ENCODE results near the gene CHD6.

The CHD6 gene

GRCh38 chr20:41616228-41616627 lies 1.9 kb downstream of the CHD6 start:
- Mint-ChIP-seq H3K36me3 (ENCODE audit: low read depth) (no peaks in the 10 kb centered on the region), H3K9me3 (no peaks in the 10 kb centered on the region), H3K4me1 (ENCODE audit: low read depth) (peaks cover 32% of the 10 kb centered on the region), H3K27ac (peak overlapping the region; percentile 69), H3K27me3 (peaks cover 9% of the 10 kb centered on the region), H3K4me3 (no peak overlapping the region)
- intact Hi-C loops (cut with micrococcal nuclease): loop anchor here (5.0 to 10.0 kb wide), 3 partner anchors 76 to 1839 kb away; partner anchors contain the start of gene SRSF6

GRCh38 chr20:41615676-41616075 lies 2.5 kb downstream of the CHD6 start:
- intact Hi-C loops (cut with micrococcal nuclease): loop anchor here (5.0 to 10.0 kb wide), 3 partner anchors 77 to 1839 kb away; partner anchors contain the start of gene SRSF6
- peaks cover 32% of the 10 kb centered on the region for H3K4me1 Mint-ChIP-seq (ENCODE audit: low read depth)
- H3K36me3 Mint-ChIP-seq (ENCODE audit: low read depth): no peaks in the 10 kb centered on the region
- H3K27me3 Mint-ChIP-seq: peaks cover 9% of the 10 kb centered on the region
- no peak overlapping the region for H3K27ac Mint-ChIP-seq
- H3K4me3 Mint-ChIP-seq: no peak overlapping the region
- H3K9me3 Mint-ChIP-seq: no peaks in the 10 kb centered on the region

DNA sequence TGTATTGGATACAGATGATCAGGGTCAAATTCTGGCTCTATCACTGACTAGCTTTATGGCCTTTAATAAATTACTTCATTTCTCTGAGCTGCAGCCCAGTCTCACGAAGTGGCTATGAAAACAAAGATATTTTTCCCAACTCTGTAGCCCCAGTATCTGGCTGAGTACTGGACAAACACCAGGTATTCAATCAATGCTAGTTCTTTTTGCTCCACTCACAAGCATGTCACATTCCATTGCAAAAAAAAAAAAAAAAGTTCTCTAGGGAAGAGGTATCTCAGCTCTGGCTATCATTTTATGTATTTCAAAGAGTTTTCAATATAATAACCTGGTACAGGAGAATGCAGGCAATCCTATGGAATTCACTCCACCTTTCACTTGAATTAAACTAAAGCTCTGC lies 3.1 kb downstream of the CHD6 start:
- intact Hi-C loops (cut with micrococcal nuclease): loop anchor here (5.0 to 10.0 kb wide), 3 partner anchors 77 to 1840 kb away; partner anchors contain the start of gene SRSF6
- peaks cover 9% of the 10 kb centered on the region for H3K27me3 Mint-ChIP-seq
- no peaks in the 10 kb centered on the region for H3K9me3 Mint-ChIP-seq
- no peaks in the 10 kb centered on the region for H3K36me3 Mint-ChIP-seq (ENCODE audit: low read depth)
- H3K4me1 Mint-ChIP-seq (ENCODE audit: low read depth): peaks cover 32% of the 10 kb centered on the region
- H3K27ac Mint-ChIP-seq: no peak overlapping the region
- no peak overlapping the region for H3K4me3 Mint-ChIP-seq

GRCh38 chr20:41613321-41613720 lies 4.9 kb downstream of the CHD6 start:
- intact Hi-C loops (cut with micrococcal nuclease): loop anchor here (10.0 kb wide), 2 partner anchors 109 to 1841 kb away; partner anchors contain the start of gene SRSF6
- no peaks in the 10 kb centered on the region for H3K36me3 Mint-ChIP-seq (ENCODE audit: low read depth)
- peaks cover 30% of the 10 kb centered on the region for H3K4me1 Mint-ChIP-seq (ENCODE audit: low read depth)
- no peaks in the 10 kb centered on the region for H3K27me3 Mint-ChIP-seq
- no peak overlapping the region for H3K4me3 Mint-ChIP-seq
- no peak overlapping the region for H3K27ac Mint-ChIP-seq
- H3K9me3 Mint-ChIP-seq: no peaks in the 10 kb centered on the region

DNA sequence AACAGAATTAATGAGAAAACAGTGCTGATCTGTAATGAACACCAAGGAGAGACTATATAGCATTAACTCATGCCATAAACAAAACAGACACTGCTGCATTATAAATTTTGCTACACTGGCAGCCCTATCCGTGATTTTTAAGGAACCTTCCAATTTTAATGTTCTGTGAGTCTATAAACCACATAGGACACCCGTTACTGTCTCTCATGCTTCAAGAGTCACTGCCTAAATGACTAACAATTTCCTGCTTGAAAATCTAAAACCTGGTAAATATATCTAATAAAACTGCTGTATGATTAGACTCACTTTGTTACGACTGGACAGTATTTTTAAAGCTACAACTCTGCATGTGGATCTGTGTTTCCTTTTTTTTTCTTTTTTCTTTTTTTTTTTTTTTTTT lies 8.7 kb downstream of the CHD6 start:
- H3K27ac Mint-ChIP-seq: no peak overlapping the region

GRCh38 chr20:41608606-41609005 lies 9.6 kb downstream of the CHD6 start:
- Mint-ChIP-seq H3K27ac (no peak overlapping the region), H3K4me1 (ENCODE audit: low read depth) (peaks cover 22% of the 10 kb centered on the region), H3K36me3 (ENCODE audit: low read depth) (peaks cover 18% of the 10 kb centered on the region)

More for the DNA sequence above, 8.7 kb downstream of the CHD6 start:
- peaks cover 22% of the 10 kb centered on the region for H3K4me1 Mint-ChIP-seq (ENCODE audit: low read depth)
- no peak overlapping the region for H3K4me3 Mint-ChIP-seq
- intact Hi-C loops (cut with micrococcal nuclease): no loop called here
- no peaks in the 10 kb centered on the region for H3K9me3 Mint-ChIP-seq
- H3K36me3 Mint-ChIP-seq (ENCODE audit: low read depth): peaks cover 18% of the 10 kb centered on the region
- H3K27me3 Mint-ChIP-seq: no peaks in the 10 kb centered on the region

DNA sequence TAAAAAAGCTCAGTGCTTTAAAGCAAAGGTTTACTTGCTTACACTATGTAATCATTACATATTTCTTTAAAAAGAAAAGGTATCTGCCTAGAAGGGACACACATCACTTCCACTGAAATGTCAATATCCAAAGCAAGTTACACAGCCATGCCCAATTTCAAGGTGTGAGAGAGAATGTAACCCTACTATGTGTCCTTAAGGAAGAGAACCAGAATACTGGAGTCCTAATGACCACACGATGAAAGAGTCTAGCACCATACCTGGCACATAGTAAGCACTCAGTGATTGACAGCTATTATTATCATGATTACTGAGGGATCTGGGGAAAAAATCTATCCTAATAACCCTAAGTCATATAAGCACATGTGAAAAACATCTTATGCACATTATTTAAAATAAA lies 10.4 kb downstream of the CHD6 start:
- Mint-ChIP-seq H3K36me3 (ENCODE audit: low read depth) (peaks cover 18% of the 10 kb centered on the region), H3K27ac (no peak overlapping the region), H3K27me3 (no peaks in the 10 kb centered on the region), H3K4me3 (no peak overlapping the region), H3K4me1 (ENCODE audit: low read depth) (peaks cover 22% of the 10 kb centered on the region), H3K9me3 (no peaks in the 10 kb centered on the region)
- intact Hi-C loops (cut with micrococcal nuclease): no loop called here

More at GRCh38 chr20:41608606-41609005, 9.6 kb downstream of the CHD6 start:
- intact Hi-C loops (cut with micrococcal nuclease): no loop called here
- Mint-ChIP-seq H3K27me3 (no peaks in the 10 kb centered on the region), H3K9me3 (no peaks in the 10 kb centered on the region), H3K4me3 (no peak overlapping the region)

GRCh38 chr20:41604002-41604401 lies 14.2 kb downstream of the CHD6 start:
- Mint-ChIP-seq H3K4me1 (ENCODE audit: low read depth) (peaks cover 10% of the 10 kb centered on the region), H3K4me3 (no peak overlapping the region), H3K27ac (no peak overlapping the region), H3K9me3 (peaks cover 36% of the 10 kb centered on the region), H3K27me3 (no peaks in the 10 kb centered on the region), H3K36me3 (ENCODE audit: low read depth) (peaks cover 51% of the 10 kb centered on the region)
- intact Hi-C loops (cut with micrococcal nuclease): no loop called here

- H3K4me3 Mint-ChIP-seq: no peak overlapping the region
- H3K4me1 Mint-ChIP-seq (ENCODE audit: low read depth): peaks cover 12% of the 10 kb centered on the region
- no peak overlapping the region for H3K27ac Mint-ChIP-seq
- H3K27me3 Mint-ChIP-seq: no peaks in the 10 kb centered on the region
- intact Hi-C loops (cut with micrococcal nuclease): no loop called here
- peaks cover 66% of the 10 kb centered on the region for H3K36me3 Mint-ChIP-seq (ENCODE audit: low read depth)
- H3K9me3 Mint-ChIP-seq: peaks cover 58% of the 10 kb centered on the region
These were observed 16.4 kb downstream of the CHD6 start for GRCh38 chr20:41601742-41602141.

DNA sequence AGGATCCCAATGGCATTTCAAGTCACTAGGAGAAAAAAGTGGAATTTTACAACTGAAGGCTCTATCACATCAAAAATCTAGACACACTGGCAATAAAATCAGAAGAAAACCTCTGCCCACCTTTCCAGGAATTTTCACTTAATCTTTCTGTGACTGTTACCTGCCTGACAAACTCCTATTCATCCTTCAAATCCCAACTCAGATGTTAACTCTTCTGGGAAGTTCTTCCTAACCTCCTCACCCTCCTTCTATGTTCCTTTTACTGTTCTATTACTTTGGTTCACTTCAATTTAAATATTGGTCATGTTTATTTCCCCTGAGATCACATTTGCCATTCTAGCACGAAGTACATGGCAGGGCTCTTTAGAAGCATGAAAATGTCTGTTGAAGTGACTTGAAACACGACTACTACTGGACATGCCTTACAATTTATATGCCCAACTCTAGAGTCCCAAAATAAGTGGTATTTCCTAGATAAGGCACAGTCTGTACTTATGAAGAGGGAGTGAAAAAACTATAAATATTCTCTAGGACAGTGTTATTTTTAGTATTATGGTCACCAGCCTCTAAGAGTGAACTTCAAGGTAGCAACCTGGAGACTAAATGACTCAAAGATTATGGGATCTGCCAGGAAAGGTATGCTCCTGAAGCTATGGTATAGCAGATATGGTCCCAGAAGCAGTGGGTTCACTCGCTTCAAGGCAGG lies 17.1 kb downstream of the CHD6 start:
- no peak overlapping the region for H3K27ac Mint-ChIP-seq
- peaks cover 65% of the 10 kb centered on the region for H3K9me3 Mint-ChIP-seq
- peaks cover 18% of the 10 kb centered on the region for H3K4me1 Mint-ChIP-seq (ENCODE audit: low read depth)
- no peak overlapping the region for H3K4me3 Mint-ChIP-seq
- intact Hi-C loops (cut with micrococcal nuclease): no loop called here
- no peaks in the 10 kb centered on the region for H3K27me3 Mint-ChIP-seq
- peaks cover 65% of the 10 kb centered on the region for H3K36me3 Mint-ChIP-seq (ENCODE audit: low read depth)

DNA sequence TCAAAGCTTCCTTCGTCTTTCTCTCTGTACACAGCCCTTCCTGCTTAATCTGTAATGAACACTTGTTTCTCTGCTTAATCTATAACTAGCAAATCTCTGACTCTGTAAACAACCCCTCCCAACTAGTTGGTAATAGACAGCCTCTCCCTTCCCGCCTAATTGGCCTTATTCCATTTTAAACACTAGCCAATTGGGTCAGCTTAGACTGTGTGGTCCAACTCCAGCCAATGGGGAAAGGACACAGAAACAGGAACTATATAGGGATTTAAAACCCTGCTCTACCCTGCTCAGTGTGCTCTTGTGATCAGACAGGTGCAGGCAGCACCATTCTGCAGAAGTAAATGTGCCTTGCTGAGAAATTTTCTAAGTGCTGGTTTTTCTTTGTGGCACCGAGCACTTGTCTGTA lies 18.5 kb downstream of the CHD6 start:
- H3K36me3 Mint-ChIP-seq (ENCODE audit: low read depth): peaks cover 75% of the 10 kb centered on the region

DNA sequence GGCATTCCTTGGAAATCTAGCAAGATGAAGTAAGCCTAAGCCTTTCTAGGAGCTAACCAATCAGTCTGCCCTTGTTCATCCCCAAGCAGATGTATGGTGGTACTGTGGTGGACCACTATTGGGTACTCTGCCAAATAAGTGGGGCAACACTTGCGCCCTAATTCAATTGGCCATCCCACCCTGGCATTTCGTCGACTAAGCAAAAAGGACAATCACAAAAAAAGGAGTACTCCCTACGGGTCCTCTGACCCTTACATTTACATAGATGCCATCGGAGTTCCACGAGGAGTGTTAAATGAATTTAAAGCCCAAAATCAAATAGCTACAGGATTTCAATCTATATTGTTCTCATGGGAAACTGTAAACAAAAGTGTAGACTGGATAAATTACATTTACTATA lies 19.5 kb downstream of the CHD6 start:
- H3K36me3 Mint-ChIP-seq (ENCODE audit: low read depth): peaks cover 83% of the 10 kb centered on the region

More for the DNA sequence above, 18.5 kb downstream of the CHD6 start:
- H3K4me1 Mint-ChIP-seq (ENCODE audit: low read depth): peaks cover 28% of the 10 kb centered on the region
- no peak overlapping the region for H3K27ac Mint-ChIP-seq
- intact Hi-C loops (cut with micrococcal nuclease): no loop called here
- no peak overlapping the region for H3K4me3 Mint-ChIP-seq
- peaks cover 79% of the 10 kb centered on the region for H3K9me3 Mint-ChIP-seq
- H3K27me3 Mint-ChIP-seq: no peaks in the 10 kb centered on the region

GRCh38 chr20:41594514-41595322 lies 23.5 kb downstream of the CHD6 start:
- Mint-ChIP-seq H3K4me1 (ENCODE audit: low read depth) (peaks cover 57% of the 10 kb centered on the region), H3K27ac (peak overlapping the region; percentile 47), H3K36me3 (ENCODE audit: low read depth) (peaks cover 56% of the 10 kb centered on the region), H3K9me3 (peaks cover 59% of the 10 kb centered on the region), H3K27me3 (no peaks in the 10 kb centered on the region), H3K4me3 (no peak overlapping the region)
- intact Hi-C loops (cut with micrococcal nuclease): no loop called here

More for the DNA sequence above, 19.5 kb downstream of the CHD6 start:
- peaks cover 88% of the 10 kb centered on the region for H3K9me3 Mint-ChIP-seq
- no peak overlapping the region for H3K4me3 Mint-ChIP-seq
- intact Hi-C loops (cut with micrococcal nuclease): no loop called here
- H3K4me1 Mint-ChIP-seq (ENCODE audit: low read depth): peaks cover 37% of the 10 kb centered on the region
- H3K27me3 Mint-ChIP-seq: no peaks in the 10 kb centered on the region
- no peak overlapping the region for H3K27ac Mint-ChIP-seq
